ENCODE data around the gene POLA1.

GRCh38 chrX:24920769-24921168 is 227.1 kb downstream of the POLA1 start:
- TF ChIP-seq POLR2A (IDR thresholded peaks at IDR 0.05) = no peak
- no peak for TF ChIP-seq EP300 (IDR thresholded peaks at IDR 0.05)
